HG03457 (cell line): ENCODE measurements around the gene SLFN5.
"Not testable (repeated sequence)": the region's sequence is repeated elsewhere in the genome, so short reads cannot be mapped to it uniquely, and the experiment has no call there.

Experiments used
- ATAC-seq: cut with Tn5 transposase; IDR thresholded peaks from one replicate; pipeline ENCODE4 v1.9.1; 2021; ENCODE audit warnings: moderate number of reproducible peaks; ENCODE audit not compliant: unreplicated experiment

Gene SLFN5

GRCh38 chr17:35287286-35287811 lies 44.5 kb downstream of the SLFN5 start:
- ATAC-seq: no peak

- ATAC-seq: no peak
Measured at GRCh38 chr17:35289222-35289621, 46.4 kb downstream of the SLFN5 start.

DNA sequence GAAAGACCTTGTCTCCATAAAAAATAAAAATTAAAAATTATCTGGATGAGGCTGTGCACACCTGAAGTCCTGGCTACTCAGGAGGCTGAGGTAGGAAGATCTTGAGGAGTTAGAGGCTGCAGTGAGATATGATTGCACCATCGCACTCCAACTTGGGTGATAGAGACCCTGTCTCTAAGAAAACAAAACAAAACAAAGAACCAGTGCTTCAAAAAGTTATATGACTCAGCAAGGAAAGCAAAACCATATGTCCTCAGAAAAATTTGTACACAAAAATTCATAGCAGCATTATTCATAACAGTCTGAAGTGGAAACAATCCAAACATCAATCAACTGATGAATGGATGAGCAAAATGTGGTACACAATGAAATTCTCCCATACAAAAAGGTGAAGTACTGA lies 48.9 kb downstream of the SLFN5 start:
- no peak for ATAC-seq

DNA sequence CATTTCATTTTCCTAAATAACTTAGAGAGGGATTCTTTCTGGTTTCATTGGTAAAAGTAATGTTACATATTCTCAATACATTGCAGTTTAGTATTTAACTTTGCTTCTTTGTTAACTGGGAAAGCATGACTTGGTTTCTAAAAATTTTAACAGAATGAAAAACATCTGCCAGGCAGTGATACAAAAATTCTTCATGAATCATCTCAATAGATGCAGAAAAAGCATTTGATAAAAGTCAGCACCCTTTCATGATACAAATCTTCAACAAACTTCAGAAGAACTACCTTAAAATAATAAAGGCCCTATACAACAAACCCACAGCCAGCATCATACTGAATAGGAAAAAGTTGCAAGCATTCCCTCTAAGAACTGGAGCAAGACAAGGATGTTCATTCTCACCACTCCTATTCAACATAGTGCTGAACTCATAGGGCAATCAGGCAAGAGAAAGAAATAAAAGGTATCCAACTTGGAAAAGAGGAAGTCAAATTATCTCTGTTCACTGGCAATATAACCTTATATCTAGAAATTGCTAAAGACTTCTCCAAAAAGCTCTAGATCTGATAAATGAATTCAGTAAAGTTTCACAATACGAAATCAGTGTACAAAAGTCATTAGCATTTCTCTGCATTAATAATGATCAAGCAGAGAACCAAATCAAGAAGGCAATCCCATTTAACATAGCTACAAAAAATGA lies 50.4 kb downstream of the SLFN5 start:
- no peak for ATAC-seq

- no peak for ATAC-seq
Measured at GRCh38 chr17:35294756-35295155, 51.9 kb downstream of the SLFN5 start.

- ATAC-seq: no peak
Measured at GRCh38 chr17:35295686-35296085, 52.8 kb downstream of the SLFN5 start.

GRCh38 chr17:35297666-35298065 lies 54.8 kb downstream of the SLFN5 start:
- no peak for ATAC-seq

GRCh38 chr17:35298639-35299038 lies 55.8 kb downstream of the SLFN5 start:
- no peak for ATAC-seq

DNA sequence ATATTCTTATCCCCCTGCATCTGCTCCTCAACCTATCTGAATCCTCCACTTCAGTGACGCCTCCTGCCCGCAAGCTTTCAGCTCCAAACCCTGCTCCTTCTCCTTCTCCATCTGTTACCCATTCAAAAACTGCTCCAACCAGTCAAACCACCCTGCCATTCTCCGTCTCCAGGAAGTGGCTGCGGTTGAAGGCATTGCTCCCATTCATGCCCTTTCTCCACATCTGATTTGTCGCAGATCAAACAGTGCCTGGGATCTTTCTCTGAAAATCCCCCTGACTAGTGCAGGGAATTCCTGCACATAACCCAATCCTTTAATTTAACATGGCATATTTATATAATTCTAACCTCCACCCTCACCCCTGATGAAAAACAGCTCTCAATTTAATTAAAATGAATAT lies 56.3 kb downstream of the SLFN5 start:
- no peak for ATAC-seq

- ATAC-seq: not testable (repeated sequence)
Measured at GRCh38 chr17:35309345-35309744, 66.5 kb downstream of the SLFN5 start.

DNA sequence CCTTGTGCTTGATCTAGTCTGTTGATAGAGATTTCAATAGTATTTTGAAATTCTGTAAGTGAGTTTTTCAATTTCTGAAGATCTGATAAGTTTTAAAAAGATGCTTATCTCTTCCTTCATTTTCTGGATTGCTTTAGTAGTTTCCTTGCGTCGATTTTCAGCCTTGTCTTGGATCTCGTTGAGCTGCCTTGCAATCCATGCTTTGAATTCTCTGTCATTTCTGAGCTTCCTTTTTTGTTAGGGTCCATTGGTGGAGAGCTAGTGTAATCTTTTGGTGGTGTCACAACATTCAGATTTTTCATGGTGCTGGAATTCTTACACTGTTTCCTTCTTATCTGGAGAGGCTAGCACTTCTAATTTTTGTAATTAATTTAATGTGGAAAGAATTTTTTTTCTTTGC lies 69.5 kb downstream of the SLFN5 start:
- ATAC-seq: no peak

DNA sequence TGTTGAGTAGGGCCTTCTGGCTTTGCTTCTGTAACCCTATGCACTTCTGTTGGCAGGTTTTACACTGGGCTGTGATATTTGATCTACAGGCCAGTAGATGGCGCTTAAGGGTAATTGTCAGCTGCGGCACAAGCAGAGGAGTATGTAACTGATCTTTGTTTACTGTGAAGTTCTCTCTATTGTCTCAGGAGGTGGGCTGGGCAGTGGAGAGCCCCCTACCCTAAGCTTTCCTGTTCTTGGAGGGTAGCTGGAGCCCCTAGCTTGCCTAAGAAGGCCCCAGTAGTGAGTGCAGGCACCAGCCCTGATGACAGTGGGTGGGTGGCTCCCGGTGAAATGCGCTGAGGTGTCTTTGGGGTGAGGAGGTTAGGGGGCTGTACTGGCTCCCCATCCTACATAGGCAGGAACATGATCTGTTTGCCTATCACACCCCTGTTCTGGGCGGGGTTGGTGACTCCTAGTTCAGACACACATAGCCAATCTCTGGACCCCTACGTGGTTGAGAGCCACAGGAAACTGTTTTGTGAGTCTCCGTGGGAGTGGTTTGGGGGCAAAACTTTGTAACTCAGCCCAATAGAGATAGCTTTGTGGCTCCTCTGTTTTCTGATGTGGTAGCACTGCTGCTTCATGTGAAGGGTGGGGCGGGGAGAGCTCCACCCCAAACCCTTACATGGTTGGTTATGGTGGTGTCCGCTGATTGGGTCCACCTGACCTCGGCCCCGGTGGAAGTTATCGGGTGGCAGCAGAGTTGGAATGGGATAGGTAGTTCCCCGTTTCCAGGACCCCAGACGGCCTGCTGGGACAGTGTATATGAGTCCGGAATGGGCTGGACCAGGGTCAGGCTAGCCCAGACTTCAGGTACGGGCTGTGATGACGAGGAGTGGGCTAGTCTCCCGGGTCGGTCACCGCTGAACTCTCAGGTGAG lies 70.2 kb downstream of the SLFN5 start:
- ATAC-seq: no peak

GRCh38 chr17:35313875-35314409 lies 71.1 kb downstream of the SLFN5 start:
- no peak for ATAC-seq

DNA sequence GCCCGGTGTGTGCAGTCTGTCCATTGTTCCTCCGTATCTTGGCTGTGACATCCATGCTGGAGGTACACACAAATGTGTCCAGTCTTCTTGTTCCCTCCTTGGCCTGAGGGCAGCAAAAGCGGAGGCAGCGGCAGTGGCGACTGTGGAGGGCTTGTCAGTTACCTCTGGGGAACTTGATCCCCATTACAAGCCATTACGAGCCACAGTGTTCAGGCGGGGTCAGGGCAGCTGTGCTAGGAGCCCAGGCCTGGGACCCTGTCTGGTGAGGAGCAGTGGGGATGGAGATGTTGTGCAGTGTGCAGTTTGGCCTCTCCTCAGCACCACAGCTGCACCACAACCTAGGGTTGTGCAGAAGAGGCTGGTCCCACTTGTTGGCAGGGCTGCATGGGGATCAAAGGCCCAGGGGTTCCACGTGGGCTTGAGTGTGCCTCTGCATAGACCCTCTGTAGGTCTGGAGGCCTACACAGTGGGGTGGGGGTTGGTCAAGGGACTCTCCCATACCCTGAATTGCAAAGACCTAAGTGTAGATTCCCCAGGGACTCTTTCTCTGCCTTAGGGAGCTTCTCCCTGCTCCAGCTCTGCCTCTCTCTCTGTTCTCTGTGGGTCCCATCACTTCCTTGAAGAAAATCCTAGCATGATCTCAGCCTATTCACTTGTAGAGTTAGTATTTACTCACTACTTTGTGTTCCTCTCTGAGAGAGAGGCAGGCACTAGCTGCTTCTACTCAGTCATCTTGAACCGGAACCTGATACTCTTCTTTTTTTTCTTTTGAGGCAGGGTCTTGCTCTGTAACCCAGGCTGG lies 71.7 kb downstream of the SLFN5 start:
- no peak for ATAC-seq

DNA sequence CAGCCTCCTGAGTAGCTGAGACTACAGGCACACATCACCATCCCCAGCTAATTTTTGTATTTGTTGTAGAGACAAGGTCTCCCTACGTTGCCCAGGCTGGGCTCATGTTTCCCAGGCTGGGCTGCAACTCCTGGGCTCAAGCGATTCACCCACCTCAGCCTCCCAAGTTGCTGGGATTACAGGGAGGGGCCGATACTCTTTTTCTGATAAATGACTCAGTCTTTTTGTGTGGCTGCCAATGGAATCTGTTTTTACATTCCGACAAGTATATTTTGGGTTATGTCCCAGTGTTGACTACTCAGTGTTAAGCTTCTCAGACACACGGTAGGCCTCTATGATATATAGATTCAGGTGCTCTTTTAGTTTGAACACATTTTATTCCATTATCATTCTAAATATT lies 72.4 kb downstream of the SLFN5 start:
- no peak for ATAC-seq

DNA sequence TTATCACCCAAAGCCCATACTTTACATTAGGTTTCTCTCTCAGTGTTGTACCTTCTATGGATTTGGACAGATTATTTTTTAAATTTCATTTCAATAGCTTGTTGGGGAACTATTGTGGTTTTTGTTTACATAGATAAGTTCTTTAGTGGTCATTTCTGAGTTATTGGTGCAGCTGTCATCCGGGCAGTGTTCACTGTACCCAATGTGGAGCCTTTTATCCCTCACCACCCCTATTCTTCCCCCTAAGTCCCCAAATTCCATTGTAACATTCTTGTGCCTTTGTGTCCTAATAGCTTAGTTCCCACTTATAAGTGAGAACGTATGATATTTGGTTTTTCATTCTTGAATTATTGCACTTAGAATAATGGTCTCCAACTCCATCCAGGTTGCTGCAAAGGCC lies 73.1 kb downstream of the SLFN5 start:
- ATAC-seq: no peak

DNA sequence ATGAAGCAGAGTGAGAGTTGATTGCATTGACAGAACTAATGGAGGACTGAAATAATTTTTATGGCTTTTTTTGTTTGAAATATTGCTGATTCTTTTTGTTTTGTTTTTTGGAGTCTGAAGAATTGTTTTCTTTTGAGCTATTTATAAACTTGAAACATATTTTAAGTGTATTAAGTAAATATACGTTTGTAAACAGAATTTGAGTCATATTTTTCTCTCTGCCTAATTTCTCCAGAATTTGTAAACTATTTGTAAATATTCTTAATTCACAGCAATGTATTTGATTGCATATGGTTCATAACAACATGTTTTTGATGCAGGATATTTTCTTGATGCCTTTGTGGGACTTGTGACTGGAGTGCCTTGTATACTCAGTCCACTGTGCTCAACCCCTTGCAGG lies 79.9 kb downstream of the SLFN5 start:
- no peak for ATAC-seq
